ENCODE measurements around the gene SPRR5.

GRCh38 chr1:152902636-152903035 lies 44.4 kb upstream of the SPRR5 start:
- TF ChIP-seq CTCF (conservative IDR thresholded peaks at IDR 0.05) (no peak), ZFX (IDR thresholded peaks at IDR 0.05) (no peak)
